Occipital lobe (tissue), 2 donors: ENCODE measurements around the gene SPATA31C2. TPM values are rescaled to one million over a fixed set of nuclear protein-coding genes. Genes with fewer than 3 reads are reported as not detected.
"Not testable (repeated sequence)": the region's sequence is repeated elsewhere in the genome, so short reads cannot be mapped to it uniquely, and the experiment has no call there.

ENCODE experiments used
- DNase-seq: peaks from one replicate; lab custom pipeline; 2025; lab: John Stamatoyannopoulos, UW
- total RNA-seq: library from RNA; depleted of rRNA; stranded (reverse); fragments of >200 nt; gene quantifications from one replicate; pipeline ENCODE4 v1.2.3, GENCODE V29; 2014

Gene SPATA31C2
- not detected for total RNA-seq

DNA sequence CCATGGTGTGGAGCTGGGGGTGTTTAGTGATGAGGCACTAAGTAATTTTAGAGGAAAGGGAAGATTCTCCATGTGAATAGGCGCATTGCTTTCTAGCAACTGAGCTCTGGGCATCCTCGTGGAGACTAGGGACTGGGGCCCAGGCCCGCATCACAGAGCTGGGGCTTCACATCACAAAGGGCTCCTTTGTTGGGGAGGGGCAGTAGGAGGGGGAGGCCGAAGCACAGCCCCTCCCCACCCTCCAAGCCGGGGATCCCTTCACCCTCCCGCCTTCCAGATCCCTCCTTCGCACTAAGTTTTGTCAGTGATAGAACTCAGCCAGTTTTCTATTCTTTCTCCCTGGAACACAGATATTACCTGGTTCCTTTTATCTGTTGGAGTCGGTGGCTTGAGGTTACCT, at the start of gene SPATA31C2:
TSS of gene SPATA31C2 (minus strand) at position 101 of the 400 bp plus-strand sequence. CDS start at position 72, 29 bp downstream.
- not testable (repeated sequence) for DNase-seq

DNA sequence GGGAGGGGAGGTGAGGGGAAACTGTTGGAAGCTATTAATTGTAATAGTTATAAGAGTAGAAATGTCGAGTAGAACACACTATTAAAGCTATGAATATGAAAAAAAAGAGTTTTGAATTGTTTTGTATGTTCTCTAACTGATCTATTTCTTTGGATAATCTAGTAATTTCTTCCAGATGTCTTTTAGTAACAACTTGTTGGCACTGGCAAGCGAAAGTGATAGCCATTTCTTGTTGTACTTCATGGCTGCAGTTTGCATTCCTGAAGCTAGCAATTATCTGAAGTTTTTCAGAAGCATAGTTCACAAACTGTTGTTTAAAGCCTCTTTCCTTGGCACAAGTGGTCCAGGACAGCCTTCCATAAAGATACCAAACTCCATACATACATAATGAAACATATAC, 49.4 kb upstream of the SPATA31C2 start:
- no peak for DNase-seq

DNA sequence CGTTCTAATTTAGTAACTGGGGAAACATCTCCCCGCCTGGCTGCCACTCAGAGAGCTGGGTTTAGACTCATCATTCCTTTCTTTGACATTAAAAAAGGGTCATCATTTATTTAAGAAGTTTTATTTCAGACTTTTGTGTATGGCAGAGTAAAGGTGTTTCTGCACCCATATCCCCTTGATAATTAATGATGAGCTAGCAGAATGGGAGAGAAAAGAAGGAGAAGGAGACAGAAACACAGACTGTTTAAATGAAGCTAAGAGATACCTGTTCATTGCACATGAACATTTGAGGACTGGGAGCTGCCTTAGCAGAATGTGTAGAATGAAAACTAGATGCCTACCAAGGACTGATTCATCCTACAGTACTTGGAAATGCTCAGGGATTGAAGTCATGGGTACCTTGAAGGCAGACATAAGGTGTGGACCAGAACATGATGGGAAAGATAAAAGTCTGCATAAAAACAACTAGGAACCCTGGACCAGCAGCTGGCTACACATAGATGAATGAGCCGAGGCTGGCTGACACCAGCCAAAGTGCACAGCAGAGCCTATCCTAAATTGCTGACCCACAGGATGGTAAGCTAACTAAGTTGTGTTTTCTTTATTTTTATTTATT, 48.3 kb upstream of the SPATA31C2 start:
- DNase-seq = no peak

DNA sequence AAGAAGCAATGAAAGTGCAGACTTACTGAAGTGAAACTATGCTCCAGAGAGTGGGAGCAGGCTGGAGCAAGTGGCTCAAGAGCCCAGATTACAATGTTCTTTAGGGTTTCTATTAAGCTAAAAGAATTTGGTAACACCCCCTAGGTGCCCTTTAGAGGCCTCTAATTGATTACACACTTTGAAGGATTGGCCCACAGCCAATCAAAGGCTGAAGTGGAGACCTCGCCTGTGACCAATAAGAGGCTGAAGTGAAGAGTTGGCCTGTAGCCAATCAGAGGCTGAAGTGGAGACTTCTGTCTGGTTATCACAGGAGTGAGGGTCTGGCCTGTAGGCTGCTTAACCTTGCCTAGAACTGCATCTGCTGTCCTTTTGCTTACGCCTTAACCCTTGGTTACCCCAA, 46.7 kb upstream of the SPATA31C2 start:
- no peak for DNase-seq

DNA sequence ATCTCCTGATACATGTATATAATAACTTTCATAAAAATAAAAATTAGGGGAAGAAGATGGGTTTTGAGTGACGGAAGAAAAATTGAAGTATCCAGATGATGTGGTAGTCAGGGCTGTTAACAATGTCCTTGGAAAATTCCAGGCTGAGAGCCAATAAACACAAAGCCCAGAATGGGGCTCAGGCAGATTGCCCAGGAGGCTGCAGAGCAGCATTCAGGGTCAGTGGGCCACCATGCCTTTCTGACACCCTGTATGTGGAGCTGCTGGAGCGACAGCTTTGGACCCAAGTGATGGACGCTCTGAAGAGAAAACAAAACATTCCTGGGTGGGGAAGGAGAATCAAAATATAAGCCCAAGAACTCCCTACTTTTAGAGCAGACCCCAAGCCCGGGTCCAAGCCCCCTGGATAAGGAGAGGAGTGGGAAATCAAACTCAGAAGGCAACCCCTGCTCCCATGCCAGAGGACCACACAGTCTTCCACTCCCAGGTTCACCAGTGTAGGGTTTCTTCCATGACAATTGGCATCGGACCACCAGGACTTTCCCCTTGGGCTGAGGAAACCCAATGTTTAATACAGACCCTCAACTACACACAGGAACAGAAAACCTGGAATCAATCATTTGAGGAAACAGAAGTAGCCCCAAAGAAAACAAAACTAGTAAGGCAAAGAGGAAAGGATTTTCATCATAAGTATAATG, 45.7 kb upstream of the SPATA31C2 start:
- DNase-seq = no peak

DNA sequence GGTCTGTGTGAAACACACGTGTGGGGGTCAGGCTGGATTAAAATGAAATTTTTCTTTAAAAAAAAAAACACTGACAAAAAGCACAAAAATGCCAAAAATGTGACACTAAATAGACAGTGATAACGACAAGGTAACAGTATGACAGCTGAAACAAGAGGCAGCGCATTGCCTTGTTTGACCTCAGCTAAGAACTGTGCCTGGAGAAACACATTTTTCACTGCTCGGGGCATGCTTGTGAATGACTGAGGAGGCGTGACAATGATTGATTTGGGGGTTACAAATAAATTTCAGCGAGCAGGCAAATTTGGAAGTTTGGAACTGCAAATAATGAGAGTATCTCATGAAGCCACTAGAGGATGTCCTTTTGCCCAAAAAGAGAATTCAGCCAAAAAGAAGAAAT, 44.2 kb upstream of the SPATA31C2 start:
- DNase-seq = no peak

DNA sequence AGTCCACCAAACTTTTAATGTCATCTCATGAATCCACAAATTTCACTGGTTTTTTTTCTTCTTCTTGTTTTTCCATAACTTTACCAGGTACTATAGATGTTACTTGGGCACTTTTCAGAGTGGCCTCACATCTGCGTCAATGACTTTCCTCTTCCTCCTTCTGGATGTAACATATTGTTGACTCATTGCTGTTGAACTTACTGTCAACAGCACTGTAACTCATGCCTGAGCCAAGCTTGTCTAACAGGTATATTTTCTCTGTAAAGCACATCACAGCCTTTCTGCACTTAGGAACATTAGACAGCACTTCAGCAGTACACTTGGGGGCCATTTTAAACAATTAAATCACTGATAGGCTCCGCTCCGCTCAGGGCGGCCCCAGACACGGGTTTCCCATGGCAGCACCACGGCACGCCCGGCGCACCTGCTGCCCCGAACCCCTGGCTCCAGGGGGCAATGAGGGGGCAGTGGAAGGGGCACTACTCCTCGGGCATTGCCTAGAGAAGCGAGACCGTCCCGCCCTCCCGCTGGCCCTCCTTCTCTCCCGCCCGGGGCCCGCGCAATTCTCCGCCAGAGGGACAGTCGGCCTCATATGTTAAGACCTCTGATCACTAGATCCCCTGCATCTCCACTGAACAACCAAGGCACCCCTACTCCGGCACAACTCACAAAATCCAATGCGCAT, 41.9 kb upstream of the SPATA31C2 start:
- no peak for DNase-seq

DNA sequence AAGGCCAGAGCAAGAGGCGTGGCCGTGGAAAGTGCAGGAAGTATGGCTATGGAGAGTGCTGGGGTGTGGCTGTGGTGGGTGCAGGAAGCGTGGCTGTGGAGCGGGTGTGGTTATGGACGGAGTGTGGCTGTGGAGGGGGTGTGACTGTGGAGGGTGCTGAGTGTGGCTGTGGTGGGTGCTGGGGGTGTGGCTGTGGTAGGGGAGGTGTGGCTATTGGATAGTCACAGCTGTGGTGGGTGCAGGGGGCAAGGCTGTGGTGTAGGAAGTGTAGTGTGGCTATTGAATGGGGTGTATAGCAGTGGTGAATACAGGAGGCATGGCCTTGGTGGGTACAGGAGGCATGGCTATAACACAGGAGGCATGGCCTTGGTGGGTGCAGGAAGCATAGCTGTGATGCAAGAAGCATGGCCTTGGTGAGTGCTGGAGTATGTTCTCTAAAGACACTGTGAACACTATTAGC, 40.8 kb upstream of the SPATA31C2 start:
- DNase-seq = no peak

DNA sequence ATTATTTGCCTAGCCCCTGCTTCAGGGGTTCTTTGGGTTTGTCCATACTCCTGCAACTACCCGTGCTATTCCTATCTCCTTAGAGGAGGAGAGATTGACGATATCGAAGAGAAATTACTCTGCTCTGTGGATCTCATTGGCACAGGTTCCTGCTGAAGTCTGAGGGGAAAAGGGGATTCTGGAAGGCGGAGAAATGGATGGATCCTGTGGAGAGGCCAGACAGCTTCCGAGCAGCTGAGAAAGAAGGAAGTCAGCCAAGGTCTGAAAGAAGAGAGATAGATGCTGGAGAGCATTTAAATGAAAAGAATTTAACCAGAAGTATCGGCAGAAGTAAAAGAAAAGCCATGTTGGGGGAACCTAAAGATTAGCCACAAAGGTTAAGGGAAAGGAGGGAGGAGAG, 40.4 kb upstream of the SPATA31C2 start:
- DNase-seq = no peak

DNA sequence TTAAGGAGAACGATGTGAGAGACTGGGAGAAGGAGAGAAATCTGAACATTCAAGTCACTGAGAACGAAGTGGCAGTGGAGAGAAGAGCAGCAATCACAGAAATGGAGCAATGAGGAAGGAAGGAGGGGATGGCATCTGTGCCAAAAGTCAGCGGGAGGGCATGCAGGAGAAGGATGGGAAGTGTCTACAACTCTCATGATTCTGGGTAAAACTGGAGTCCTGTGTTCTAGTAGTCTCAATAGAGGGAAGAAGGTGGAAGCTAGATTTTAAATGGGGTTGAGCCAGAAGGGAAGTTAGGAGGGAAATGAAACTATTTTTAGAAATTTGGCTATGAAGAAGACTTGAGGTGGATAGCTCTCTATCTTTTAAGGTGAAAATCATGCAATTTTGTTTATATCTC, 39.1 kb upstream of the SPATA31C2 start:
- no peak for DNase-seq

DNA sequence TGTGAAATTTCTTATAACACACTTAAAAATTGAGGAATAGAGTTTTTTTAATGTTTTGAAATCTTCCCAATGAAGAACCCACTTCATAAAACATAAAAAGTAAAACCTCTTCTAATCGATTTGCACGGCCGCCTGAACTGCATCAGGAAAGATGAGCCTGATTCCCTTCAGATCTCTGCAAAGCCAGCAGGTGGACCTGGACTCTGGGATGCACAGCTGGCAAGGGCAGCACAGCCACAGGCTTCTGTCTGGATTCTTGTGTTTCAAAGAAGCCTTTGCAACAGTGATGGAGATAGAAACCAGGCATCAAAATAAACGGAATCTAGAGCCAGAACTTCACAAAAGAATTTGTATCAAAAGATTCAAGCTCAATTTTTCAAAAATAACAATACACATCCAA, 36.0 kb upstream of the SPATA31C2 start:
- DNase-seq = no peak

DNA sequence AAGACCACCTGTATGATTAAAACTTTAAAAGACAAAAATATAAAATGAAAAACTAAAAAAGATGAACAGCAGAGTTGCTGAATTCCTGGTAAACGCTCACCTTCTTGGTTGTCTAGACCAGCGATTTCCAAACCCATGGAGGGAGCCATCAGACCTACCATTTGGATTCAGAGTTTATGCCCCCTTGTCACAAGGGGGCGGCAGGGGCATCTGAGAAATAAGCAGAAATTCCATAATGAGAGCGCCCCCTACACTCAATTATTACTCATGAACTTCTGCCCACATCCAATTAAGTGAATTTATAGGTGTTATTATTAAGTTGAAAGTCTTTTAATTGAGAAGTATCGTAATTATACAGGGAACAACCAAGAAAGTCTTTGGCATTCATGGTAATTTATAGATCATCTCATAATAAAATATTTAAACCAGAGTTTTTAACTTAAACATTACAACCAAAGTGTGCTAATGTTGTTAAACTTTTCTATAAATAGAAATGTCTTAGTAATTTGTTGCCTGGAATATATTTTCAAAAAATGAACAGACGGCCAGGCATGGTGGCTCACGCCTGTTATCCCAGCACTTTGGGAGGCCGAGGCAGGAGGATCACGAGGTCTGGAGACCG, 35.2 kb upstream of the SPATA31C2 start:
- no peak for DNase-seq

DNA sequence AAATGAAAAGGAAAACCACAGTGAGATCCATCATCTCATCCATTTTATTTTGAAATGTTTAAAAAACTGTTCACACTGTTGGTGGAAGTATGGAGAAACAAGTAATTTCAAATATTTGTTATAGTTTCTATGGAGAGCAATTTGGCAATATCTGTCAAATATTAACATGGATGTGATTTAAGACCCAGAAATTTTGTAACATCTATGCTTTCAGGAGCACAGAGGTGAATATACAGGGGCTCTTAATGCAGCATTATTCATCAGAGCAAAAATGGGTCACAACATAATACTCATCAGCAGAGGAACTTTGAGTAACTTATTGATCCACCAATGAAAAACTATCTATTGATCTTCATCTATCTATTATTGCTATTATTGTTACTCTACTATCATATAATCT, 31.4 kb upstream of the SPATA31C2 start:
- DNase-seq = no peak

DNA sequence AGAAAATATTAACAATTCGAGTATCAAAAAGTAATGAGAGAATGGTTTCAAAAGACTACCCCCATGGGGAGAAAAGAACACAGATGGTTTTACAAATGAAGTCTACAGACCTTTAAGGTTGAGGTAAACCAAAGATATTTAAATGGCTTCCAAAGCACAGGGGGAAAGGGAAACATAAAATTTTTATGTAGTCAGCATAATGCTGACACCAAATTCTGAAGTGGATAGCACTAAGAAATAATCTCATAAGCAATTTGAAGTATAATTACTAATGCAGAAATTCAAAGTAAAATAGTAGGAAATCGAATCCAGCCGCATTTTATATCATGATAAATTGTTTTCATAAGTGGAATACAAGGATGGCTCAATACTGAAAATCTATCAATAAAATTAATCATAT, 30.3 kb upstream of the SPATA31C2 start:
- no peak for DNase-seq

DNA sequence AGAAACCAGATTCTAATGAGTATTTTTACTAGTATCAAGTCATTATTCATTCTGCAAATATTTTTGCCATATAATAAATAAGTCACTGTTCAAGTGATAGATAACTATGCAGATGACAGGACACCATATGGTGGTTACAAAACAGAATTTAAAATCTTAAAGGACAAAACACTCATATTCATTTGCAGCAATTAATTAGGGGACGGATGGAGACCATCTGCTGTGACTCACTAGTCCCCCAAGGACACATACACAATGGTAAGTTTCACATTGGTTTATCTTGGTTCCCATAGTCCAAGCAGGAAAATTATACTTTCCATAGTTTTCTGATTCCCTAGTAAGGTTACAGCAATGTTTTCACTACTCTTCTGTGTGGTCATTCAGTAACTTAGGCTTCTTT, 28.4 kb upstream of the SPATA31C2 start:
- no peak for DNase-seq

DNA sequence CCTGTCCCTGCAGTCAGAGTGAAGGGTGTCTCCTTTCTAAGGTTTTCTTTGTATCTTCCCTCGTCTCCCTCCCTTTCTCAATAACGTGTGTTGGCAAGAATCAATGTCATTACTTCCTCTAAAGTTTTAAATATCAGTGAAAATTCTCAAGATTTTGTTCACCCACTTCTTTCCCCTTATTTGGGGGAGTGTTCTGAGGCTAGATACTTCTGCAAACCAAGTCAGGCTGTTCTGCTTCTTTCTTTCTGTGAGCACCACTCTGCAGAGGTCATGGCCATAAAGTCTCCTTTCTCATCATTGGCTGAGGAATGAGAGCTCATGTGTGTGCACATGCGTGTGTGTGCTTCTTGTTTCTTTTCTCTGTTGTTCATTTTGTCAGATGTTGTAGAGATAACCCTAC, 26.6 kb upstream of the SPATA31C2 start:
- no peak for DNase-seq

DNA sequence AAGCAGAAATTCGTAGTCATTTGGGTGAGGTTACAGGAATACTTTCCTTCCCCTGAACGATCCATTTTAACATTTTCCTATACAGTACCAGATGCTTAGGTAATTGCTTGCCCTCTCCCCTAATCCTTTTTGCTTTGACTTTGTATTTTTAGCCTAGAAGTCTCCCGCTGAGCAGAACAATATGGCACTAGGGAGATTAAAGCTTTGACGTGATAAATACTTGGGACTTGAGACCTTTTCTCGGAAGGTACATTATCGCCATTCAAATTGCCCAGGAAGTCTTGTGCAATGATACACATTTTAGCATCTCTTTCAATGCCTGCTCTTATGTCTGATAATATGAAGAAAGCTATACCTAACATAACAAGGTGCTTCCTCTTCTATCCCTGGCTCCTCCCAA, 22.9 kb upstream of the SPATA31C2 start:
- no peak for DNase-seq

DNA sequence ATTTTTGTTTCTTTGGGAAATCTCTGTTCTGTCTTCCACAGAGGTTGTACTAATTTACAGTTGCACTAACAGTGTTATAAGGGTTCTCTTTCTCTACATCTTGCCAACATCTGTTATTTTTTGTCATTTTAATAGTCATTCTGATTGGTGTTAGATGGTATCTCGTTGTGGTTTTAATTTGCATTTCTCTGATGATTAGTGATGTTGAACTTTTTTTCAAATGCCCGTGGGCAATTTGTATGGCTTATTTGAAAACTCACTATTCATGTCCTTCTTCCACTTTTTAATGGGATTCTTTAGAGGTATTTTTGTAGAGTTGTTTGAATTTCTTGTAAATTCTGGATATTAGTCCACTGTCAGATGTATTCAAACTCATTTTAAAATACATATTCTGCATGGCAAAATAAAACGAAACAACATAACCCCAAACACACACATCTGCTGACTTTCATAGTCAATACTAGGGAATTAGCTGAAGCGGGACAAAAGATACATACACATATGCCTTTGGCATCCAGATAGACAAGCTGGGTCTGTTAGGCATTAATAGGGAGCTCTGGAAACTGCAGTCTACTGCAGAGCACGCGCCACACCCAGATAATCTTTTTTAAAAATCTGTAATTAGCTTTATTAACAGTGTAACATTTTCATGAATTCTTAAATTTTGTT, 5.8 kb upstream of the SPATA31C2 start:
- no peak for DNase-seq

DNA sequence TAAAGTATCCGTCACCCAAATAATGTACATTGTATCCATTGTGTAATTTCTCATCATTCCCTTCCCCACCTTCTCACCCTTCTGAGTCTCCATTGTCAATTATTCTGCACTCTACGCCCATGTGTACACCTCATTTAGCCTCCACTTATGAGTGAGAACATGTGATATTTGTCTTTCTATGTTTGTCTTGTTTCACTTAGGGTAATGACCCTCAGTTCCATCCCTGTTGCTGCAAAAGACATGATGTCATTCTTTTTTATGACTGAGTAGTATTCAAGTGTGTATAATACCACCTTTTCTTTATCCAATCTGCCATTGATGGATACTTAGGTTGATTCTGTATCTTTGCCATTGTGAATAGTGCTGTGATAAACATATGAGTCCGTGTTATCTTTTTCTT, 4.9 kb upstream of the SPATA31C2 start:
- no peak for DNase-seq

DNA sequence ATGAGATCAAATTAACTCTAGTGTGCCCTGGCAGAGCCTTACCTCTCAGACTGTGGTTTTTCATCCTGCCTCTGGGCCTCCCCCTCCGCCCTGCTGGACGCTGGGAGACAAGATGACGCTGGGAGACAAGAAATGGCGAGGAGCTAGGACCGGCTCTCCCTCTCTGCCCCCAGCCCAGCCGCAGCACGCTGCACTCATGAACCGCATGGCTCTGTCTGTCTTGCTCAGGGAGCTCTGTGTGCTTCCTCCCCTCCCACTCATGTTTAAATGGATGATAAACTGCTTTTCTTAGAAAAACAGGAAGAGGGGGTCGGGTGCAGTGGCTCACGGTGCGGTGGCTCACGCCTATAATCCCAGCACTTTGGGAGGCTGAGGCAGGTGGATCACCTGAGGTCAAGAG, 4.7 kb downstream of the SPATA31C2 start:
- not testable (repeated sequence) for DNase-seq

DNA sequence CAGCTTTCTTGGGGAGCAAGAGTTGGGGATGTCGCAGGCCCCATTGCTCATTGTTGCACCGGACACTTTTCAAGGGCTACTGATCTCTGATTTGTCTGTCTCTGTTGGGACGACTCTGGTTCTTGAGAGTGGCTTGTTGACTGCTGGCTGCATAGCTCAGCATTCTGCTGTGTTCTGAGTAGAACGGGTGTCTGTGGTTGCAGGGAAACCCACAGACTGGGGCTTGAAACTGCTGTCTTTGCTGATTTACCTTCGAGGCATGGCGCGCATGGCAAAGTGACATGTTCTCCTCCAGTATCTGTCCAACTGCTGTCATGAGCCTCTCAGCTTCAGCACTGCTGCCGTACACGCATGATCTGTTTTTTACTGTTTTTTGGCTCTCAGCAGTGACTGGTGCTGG, 8.7 kb downstream of the SPATA31C2 start:
- not testable (repeated sequence) for DNase-seq
